ENCODE measurements around the gene WT1. TPM values are rescaled to one million over a fixed set of nuclear protein-coding genes. Genes with fewer than 3 reads are reported as not detected.

The WT1 gene
- total RNA-seq, 4 donors from 2014 or later, result not detected

- H3K4me1 ChIP-seq, result no peaks in the 10 kb centered on the region
- no peak overlapping the region for H3K4me3 ChIP-seq
- no peaks in the 10 kb centered on the region for H3K36me3 ChIP-seq
- no peak overlapping the region for H3K27ac ChIP-seq
- WGBS, result 67% methylated on average over 9 of the region's 9 CpGs
- peaks cover 4% of the 10 kb centered on the region for H3K27me3 ChIP-seq
- TF ChIP-seq, protein P1, sequence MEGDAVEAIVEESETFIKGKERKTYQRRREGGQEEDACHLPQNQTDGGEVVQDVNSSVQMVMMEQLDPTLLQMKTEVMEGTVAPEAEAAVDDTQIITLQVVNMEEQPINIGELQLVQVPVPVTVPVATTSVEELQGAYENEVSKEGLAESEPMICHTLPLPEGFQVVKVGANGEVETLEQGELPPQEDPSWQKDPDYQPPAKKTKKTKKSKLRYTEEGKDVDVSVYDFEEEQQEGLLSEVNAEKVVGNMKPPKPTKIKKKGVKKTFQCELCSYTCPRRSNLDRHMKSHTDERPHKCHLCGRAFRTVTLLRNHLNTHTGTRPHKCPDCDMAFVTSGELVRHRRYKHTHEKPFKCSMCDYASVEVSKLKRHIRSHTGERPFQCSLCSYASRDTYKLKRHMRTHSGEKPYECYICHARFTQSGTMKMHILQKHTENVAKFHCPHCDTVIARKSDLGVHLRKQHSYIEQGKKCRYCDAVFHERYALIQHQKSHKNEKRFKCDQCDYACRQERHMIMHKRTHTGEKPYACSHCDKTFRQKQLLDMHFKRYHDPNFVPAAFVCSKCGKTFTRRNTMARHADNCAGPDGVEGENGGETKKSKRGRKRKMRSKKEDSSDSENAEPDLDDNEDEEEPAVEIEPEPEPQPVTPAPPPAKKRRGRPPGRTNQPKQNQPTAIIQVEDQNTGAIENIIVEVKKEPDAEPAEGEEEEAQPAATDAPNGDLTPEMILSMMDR (IDR thresholded peaks at IDR 0.05), result no peak
- TF ChIP-seq EP300 (IDR thresholded peaks at IDR 0.05) (no peak), POLR2AphosphoS5 (IDR thresholded peaks at IDR 0.05) (no peak), POLR2A (IDR thresholded peaks at IDR 0.05) (no peak)
- no peaks in the 10 kb centered on the region for H3K9me3 ChIP-seq
- DNase-seq (ENCODE audit: low spot score in 2 of 2), result no peak
These were observed 26.8 kb upstream of the WT1 start for GRCh38 chr11:32462011-32462690.

DNA sequence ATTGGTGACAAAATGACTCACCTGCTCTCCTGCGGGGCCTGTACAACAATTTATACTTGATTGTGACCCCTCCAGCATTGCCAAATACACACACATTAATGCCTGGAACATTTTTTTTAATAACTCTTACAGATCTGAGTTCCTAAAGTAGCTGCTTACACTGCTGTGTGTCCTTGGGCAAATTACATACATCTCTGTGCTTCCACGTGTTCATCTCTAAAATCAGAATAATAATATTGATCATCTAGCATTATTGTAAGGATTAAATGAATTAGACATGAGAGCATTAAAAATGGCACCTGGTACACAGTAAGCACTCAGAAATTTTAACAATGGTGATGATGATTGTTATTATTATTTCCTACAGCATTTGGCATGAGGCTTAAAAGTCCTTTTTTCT is 21.5 kb upstream of the WT1 start:
- H3K9me3 ChIP-seq, result no peaks in the 10 kb centered on the region

GRCh38 chr11:32454993-32455392 is 19.7 kb upstream of the WT1 start:
- no peaks in the 10 kb centered on the region for H3K36me3 ChIP-seq
- no peaks in the 10 kb centered on the region for H3K9me3 ChIP-seq
- H3K4me3 ChIP-seq, result no peak overlapping the region
- TF ChIP-seq EP300 (IDR thresholded peaks at IDR 0.05) (no peak), POLR2A (IDR thresholded peaks at IDR 0.05) (no peak), POLR2AphosphoS5 (IDR thresholded peaks at IDR 0.05) (no peak)
- TF ChIP-seq, protein P1 (IDR thresholded peaks at IDR 0.05), result no peak
- H3K4me1 ChIP-seq, result no peaks in the 10 kb centered on the region
- H3K27me3 ChIP-seq, result peaks cover 13% of the 10 kb centered on the region
- 65% methylated on average over 2 of the region's 2 CpGs for WGBS
- no peak for DNase-seq (ENCODE audit: low spot score in 2 of 2)
- no peak overlapping the region for H3K27ac ChIP-seq

More for the DNA sequence above, 21.5 kb upstream of the WT1 start:
- Histone ChIP-seq H3K36me3 (no peaks in the 10 kb centered on the region), H3K4me3 (no peak overlapping the region), H3K27me3 (peaks cover 4% of the 10 kb centered on the region), H3K27ac (no peak overlapping the region), H3K4me1 (no peaks in the 10 kb centered on the region)
- DNase-seq (ENCODE audit: low spot score in 2 of 2), result no peak
- TF ChIP-seq EP300 (IDR thresholded peaks at IDR 0.05) (no peak), POLR2AphosphoS5 (IDR thresholded peaks at IDR 0.05) (no peak), POLR2A (IDR thresholded peaks at IDR 0.05) (no peak)
- TF ChIP-seq, protein P1 (IDR thresholded peaks at IDR 0.05), result no peak
- 88% methylated on average over 2 of the region's 2 CpGs for WGBS

DNA sequence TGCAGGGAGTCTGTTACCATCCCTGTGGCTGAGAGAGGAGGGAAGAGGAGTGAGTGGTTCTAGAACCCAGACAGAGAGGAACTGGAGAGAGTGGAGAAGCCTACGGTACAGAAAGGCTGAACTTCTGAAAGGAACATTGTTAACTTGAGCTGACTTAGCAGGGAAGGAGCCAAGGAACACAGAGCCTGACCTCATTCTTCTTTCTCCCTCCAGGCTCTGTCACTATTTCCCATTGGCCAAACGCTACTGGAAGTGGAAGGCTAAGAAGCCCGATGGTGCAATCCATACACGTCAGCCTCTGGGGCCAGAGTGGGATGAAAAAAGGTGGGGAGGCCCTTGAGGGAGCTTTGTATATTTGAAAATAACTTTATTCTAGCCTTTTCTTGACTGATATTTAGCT is 16.5 kb upstream of the WT1 start:
- DNase-seq (ENCODE audit: low spot score in 2 of 2), result no peak
- Histone ChIP-seq H3K27me3 (peaks cover 13% of the 10 kb centered on the region), H3K4me1 (no peaks in the 10 kb centered on the region), H3K36me3 (no peaks in the 10 kb centered on the region), H3K4me3 (no peak overlapping the region), H3K27ac (no peak overlapping the region), H3K9me3 (no peaks in the 10 kb centered on the region)
- TF ChIP-seq POLR2AphosphoS5 (IDR thresholded peaks at IDR 0.05) (no peak), POLR2A (IDR thresholded peaks at IDR 0.05) (no peak), EP300 (IDR thresholded peaks at IDR 0.05) (no peak)
- TF ChIP-seq, protein P1 (IDR thresholded peaks at IDR 0.05), result no peak
- WGBS, result 58% methylated on average over 4 of the region's 4 CpGs

- WGBS, result 71% methylated on average over 1 of the region's 1 CpG
- no peak for DNase-seq (ENCODE audit: low spot score in 2 of 2)
These were observed 15.0 kb upstream of the WT1 start for GRCh38 chr11:32450372-32450771.

More at GRCh38 chr11:32450372-32450771, 15.0 kb upstream of the WT1 start:
- H3K36me3 ChIP-seq, result no peaks in the 10 kb centered on the region
- no peak for TF ChIP-seq POLR2AphosphoS5 (IDR thresholded peaks at IDR 0.05)
- no peak for TF ChIP-seq EP300 (IDR thresholded peaks at IDR 0.05)
- TF ChIP-seq, protein P1 (IDR thresholded peaks at IDR 0.05), result no peak
- TF ChIP-seq POLR2A (IDR thresholded peaks at IDR 0.05), result no peak
- H3K4me1 ChIP-seq, result no peaks in the 10 kb centered on the region
- no peak overlapping the region for H3K4me3 ChIP-seq
- no peaks in the 10 kb centered on the region for H3K9me3 ChIP-seq
- H3K27ac ChIP-seq, result no peak overlapping the region
- H3K27me3 ChIP-seq, result peaks cover 18% of the 10 kb centered on the region
